ENCODE results near the gene STRAP. TPM values are rescaled to one million over a fixed set of nuclear protein-coding genes. Genes with fewer than 3 reads are reported as not detected.

STRAP gene
- total and polyA plus RNA-seq, 2 of the 4 experiments (the other 2 are of a cell fraction), result 82.1 to 98.1 TPM

- WGBS, 2 experiments (ENCODE audit: extremely low coverage in 2 of 2, insufficient read length in 1 of 2), result no CpG with 5 or more reads among the region's 1 CpG
- Histone ChIP-seq H4K5ac (ENCODE audit: low read depth, low read length) (no peak overlapping the region), H3K79me1 (ENCODE audit: low read depth in 1 of 2, low read length in 2 of 2) (no peaks in the 10 kb centered on the region), H2AK5ac (ENCODE audit: low read depth, low read length) (no peak overlapping the region), H3K36me3 (ENCODE audit: control insufficient read depth, insufficient read depth, low read length) (no peaks in the 10 kb centered on the region), H3K9ac (ENCODE audit: low read depth, low read length) (no peak overlapping the region), H2BK120ac (ENCODE audit: low read depth, low read length) (no peak overlapping the region), H3K4ac (ENCODE audit: low read depth, low read length) (no peak overlapping the region), H4K91ac (ENCODE audit: insufficient read depth, low read depth, low read length) (no peak overlapping the region), H4K8ac (ENCODE audit: low read depth in 2 of 2, low read length in 2 of 2) (no peak overlapping the region), H3K4me3 (ENCODE audit: insufficient read depth, low read depth, low read length) (no peak overlapping the region), H2BK20ac (ENCODE audit: low read depth, low read length) (no peak overlapping the region), H3K9me3 (ENCODE audit: control insufficient read depth, insufficient read depth, low read length) (no peaks in the 10 kb centered on the region), H3K18ac (ENCODE audit: low read depth, low read length) (no peak overlapping the region), H2AFZ (replicated peaks; ENCODE audit: low read length, poor library complexity) (no peak overlapping the region), H3K4me1 (ENCODE audit: control insufficient read depth, insufficient read depth, low read length) (no peaks in the 10 kb centered on the region), H3K9me1 (ENCODE audit: insufficient read depth, low read length) (no peaks in the 10 kb centered on the region), H4K20me1 (ENCODE audit: insufficient read depth, low read length) (no peaks in the 10 kb centered on the region), H3K4me2 (ENCODE audit: low read depth, low read length) (no peak overlapping the region), H3K56ac (ENCODE audit: extremely low read depth, insufficient read depth, low read length) (no peak overlapping the region), H2BK5ac (ENCODE audit: low read depth, low read length, poor library complexity, severe bottlenecking) (no peak overlapping the region), H2AK9ac (replicated peaks; ENCODE audit: low read depth, low read length, poor library complexity) (no peak overlapping the region), H3K14ac (replicated peaks; ENCODE audit: low read depth, low read length) (no peak overlapping the region), H3K27me3 (ENCODE audit: control insufficient read depth, insufficient read depth, low read length) (no peaks in the 10 kb centered on the region), H2BK15ac (ENCODE audit: low read depth, low read length) (no peak overlapping the region), H3K27ac (ENCODE audit: insufficient read depth, low read length) (no peak overlapping the region), H3K23ac (ENCODE audit: low read depth, low read length) (no peak overlapping the region)
- in situ Hi-C loops (cut with MboI; ENCODE audit: low sequenced_read_pairs) (loop anchor here (25.0 kb wide), 1 partner anchor 1089 kb away; no protein-coding TSS in a partner anchor), intact Hi-C loops (cut with micrococcal nuclease) (no loop called here), dilution Hi-C loops (cut with HindIII; ENCODE audit: low sequenced_read_pairs, unreplicated experiment) (no loop called here)
- DNase-seq (no peak), ATAC-seq (ENCODE audit: low read depth) (no peak)
- CTCF ChIA-PET, result no interaction called here
- BruUV-seq (replicated peaks), result no TSS peak
- POLR2A ChIA-PET (ENCODE audit: unreplicated experiment), result no interaction called here
- TF ChIP-seq, protein P1, sequence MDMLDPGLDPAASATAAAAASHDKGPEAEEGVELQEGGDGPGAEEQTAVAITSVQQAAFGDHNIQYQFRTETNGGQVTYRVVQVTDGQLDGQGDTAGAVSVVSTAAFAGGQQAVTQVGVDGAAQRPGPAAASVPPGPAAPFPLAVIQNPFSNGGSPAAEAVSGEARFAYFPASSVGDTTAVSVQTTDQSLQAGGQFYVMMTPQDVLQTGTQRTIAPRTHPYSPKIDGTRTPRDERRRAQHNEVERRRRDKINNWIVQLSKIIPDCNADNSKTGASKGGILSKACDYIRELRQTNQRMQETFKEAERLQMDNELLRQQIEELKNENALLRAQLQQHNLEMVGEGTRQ (IDR thresholded peaks at IDR 0.05; ENCODE audit: low read depth, low read length), result no peak
- TF ChIP-seq BHLHE40 (IDR thresholded peaks at IDR 0.05; ENCODE audit: low read depth, low read length) (no peak), RCOR1 (IDR thresholded peaks at IDR 0.05; ENCODE audit: insufficient replicate concordance, low read length) (no peak), ELK1 (IDR thresholded peaks at IDR 0.05; ENCODE audit: borderline replicate concordance, low read depth, low read length) (no peak), CHD1 (IDR thresholded peaks at IDR 0.05; ENCODE audit: low read depth, low read length) (no peak), SMC3 (IDR thresholded peaks at IDR 0.05; ENCODE audit: low read depth, low read length) (no peak), RAD21 (IDR thresholded peaks at IDR 0.05; ENCODE audit: low read length) (no peak), CEBPB (IDR thresholded peaks at IDR 0.05; ENCODE audit: low read depth, low read length) (no peak), CTCF (conservative IDR thresholded peaks at IDR 0.05; ENCODE audit: low read depth, low read length) (no peak), MXI1 (IDR thresholded peaks at IDR 0.05; ENCODE audit: borderline replicate concordance, low read depth, low read length) (no peak), POLR2A (IDR thresholded peaks at IDR 0.05; ENCODE audit: low read depth, low read length) (no peak), RFX5 (IDR thresholded peaks at IDR 0.05; ENCODE audit: low read depth, low read length) (no peak), MAFK (IDR thresholded peaks at IDR 0.05; ENCODE audit: low read depth, low read length) (no peak), FOS (IDR thresholded peaks at IDR 0.05; ENCODE audit: low read depth, low read length) (no peak), MAZ (IDR thresholded peaks at IDR 0.05; ENCODE audit: borderline replicate concordance, low read depth, low read length) (no peak), NFE2L2 (IDR thresholded peaks at IDR 0.05; ENCODE audit: low read depth, low read length) (no peak)
These were observed 6.3 kb upstream of the STRAP start for GRCh38 chr12:15875863-15876262.

Measured in IMR-90 (cell line).